NCI-H748 (cell line): ENCODE data around the gene KIF1B.
"Not testable (repeated sequence)": the region's sequence is repeated elsewhere in the genome, so short reads cannot be mapped to it uniquely, and the experiment has no call there.

Source experiments
- DNase-seq: peaks from one replicate; lab custom pipeline; 2025; ENCODE audit not compliant: unreplicated experiment; lab: John Stamatoyannopoulos, UW

KIF1B gene

GRCh38 chr1:10189659-10190058 lies 20.7 kb upstream of the KIF1B start:
- no peak for DNase-seq

GRCh38 chr1:10192263-10192662 lies 18.1 kb upstream of the KIF1B start:
- DNase-seq, result no peak

GRCh38 chr1:10193288-10193687 lies 17.1 kb upstream of the KIF1B start:
- no peak for DNase-seq

- no peak for DNase-seq
Observed at GRCh38 chr1:10195570-10195969, 14.8 kb upstream of the KIF1B start.

DNA sequence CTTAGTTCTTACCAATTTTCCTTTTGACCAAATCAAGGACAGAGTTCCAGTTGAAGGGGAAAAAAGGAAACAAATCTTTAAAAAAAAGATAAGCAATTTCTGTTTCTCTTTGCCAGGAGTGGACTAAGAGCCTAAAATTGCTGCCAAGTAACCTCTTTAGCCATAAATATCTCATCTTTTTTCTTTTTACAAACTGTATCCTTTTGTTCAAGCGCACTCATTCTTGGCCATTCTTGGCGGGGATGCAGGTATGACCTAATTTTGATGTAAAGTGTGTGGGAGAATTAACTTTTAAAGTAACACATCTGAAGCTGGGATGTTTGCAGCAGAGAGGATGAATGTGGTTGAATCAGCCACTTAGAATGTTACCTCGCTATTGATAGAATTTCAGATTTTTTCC lies 13.4 kb upstream of the KIF1B start:
- DNase-seq, result no peak

DNA sequence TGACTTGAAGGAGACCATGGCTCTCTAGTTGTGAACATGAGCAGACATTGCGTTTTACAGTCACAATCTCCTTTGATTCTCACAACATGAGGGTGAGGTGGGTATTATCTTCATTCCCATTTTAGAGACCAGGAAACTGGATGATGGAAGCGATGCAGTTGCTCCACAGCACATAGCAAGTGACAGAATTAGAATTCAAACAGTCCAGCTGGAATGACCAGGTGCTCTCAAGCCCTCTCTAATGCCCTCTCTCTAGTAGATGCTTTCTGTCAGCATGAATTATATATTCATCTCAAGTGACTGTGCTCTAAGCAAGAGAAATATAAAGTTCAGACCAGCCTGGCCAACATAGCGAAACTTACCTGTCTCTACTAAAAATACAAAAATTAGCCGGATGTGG lies 9.8 kb upstream of the KIF1B start:
- no peak for DNase-seq

DNA sequence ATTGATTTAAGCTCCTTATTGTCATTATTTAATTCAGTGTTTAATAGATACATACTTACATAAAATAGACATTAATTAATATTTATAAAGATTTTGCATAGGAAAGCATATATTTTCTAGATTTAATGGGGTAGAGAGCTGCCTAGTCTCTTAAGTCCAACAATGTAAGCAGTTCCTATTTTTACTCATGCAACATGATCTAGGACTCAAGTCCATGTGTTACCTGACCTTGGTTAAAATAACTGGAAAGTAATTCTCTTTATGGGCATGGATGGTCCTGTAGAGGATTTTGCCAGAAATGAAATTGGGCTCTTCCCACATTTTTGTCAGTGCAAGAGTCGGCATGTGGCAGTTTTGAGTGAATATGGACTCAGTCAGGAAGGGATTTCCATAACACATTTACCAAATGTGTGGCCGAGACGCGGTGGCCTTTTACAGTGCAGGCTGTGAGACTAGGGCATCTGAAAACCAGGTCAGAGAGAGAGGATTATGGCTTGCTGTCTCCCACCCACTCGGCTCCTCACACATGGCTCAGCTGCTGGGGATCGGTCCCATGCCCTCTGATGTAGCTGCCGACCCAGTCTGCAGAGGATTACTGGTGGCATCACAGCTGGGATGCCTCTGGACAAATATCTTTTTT lies 6.2 kb upstream of the KIF1B start:
- DNase-seq, result no peak

DNA sequence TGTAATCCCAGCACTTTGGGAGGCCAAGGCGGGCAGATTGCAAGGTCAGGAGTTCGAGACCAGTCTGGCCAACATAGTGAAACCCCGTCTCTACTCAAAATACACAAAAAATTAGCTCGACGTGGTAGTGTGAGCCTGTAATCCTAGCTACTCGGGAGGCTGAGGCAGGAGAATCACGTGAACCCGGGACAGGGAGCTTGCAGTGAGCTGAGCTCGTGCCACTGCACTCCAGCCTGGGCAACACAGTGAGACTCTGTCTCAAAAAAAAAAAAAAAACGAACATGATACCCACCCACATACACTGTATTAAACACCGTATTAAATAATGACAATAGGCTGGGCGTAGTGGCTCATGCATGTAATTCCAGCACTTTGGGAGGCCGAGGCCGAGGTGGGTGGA lies 5.2 kb upstream of the KIF1B start:
- not testable (repeated sequence) for DNase-seq

DNA sequence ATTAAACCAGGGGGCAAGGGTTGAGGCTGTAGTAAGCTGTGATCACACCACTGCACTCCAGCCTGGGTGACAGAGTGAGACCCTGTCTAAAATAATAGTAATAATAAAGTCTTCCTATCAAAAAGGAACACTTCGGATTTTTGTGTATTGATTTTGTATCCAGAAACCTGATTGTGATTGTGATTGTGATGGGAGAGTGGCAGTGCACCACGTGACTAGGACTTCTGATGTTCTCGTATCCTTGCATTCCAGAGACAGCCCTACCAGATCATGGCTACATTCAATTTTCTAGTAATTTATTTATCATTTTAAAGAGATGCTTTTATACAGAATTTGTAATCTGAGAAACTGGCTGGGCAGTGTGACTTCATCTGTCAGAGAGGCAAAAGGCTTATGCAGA lies 2.6 kb upstream of the KIF1B start:
- DNase-seq, result no peak

- DNase-seq, result no peak
Observed at GRCh38 chr1:10208537-10208936, 1.8 kb upstream of the KIF1B start.

GRCh38 chr1:10209590-10209904 lies 823 bp upstream of the KIF1B start:
- no peak for DNase-seq

DNA sequence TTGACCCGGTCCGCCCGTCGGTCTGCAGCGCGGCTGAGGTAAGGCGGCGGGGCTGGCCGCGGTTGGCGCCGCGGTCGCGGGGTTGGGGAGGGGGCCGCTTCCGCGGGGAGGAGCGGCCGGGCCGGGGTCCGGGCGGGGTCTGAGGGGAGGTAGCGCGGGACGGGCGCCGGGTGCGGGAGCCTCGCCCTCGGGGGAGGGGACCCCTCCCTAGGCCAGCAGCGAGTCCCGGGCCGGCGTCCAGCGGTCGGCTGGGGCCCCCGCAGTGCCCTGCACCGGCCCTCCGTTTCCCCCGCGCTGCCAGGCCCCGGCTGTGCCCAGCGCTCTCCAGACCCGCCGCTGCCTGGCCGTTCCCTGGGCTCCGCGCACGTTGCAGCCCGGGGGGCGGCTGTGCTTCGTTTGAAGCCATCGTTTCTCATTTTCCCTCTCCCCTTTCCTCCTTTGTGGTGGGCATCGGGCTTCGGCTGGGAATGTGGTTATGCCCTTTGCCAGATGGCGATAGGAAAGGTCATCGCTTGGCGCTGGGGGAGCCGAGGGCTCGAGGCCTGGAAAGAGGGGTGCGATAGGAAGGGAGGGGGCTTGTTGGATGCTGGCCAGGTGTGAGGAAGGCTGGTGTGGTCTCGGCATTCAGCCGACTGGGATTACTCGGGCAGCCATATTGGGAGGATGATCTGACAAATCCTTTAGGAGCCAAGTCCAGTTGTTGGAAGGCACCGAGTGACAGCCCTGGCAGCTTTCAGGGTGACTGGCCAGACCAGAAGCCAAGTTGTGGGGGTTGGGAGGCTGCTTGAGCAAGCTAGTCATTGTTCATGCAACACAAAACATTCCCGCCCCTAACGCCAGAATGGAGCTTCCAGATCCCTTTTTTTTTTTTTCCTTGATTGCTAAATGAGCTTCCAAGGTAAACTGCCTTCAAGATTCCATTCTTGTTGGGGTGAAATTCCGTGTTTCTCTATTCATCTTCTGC lies 753 bp downstream of the KIF1B start:
- DNase-seq, result peak; percentile 57

DNA sequence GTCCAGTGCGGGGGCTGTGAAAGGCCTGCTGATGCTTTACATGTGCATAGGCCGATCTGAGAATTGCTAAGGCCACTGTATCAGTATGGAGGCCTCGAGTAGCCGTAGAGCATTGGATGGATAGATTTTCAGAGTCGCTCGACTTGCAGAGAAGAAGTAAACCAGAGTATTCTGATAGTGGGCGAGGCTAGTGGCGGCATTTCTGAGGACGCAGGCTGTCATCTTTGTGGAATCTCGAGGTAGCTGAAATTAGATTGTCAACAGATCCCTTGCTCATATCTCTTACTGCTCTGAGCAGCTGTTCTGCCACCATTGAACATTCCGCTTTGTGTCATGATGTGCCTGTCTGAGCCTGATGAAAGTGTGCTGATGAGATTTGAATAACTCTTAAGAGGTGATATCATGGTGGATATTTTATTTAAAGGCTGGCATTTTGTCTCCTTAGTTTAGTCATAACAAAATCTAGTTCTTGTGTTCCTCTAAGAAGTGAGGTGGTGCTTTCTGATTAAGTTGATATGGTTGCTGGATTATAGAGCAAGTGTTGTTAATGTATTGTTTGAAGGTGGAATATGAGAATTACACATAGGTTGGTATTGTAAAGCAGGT lies 1.5 kb downstream of the KIF1B start:
- DNase-seq, result peak; percentile 13

DNA sequence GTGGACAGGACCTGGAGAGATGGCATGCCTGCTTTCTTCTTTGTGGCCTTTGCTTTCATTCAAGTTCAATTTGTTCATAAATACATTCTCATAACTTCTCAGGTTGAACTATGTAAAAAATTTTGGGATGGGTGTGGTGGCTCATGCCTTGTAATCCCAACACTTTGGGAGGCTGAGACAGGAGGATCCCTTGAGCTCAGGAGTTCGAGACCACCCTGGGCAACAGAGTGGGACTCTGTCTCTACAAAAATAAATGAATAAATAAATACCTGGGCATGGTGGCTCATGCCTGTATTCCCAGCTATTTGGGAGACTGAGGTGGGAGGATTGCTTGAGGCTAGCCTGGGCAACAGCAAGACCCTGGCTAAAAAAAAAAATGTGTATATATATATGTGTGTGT lies 2.1 kb downstream of the KIF1B start:
- no peak for DNase-seq

- no peak for DNase-seq
Observed at GRCh38 chr1:10213186-10213705, 2.9 kb downstream of the KIF1B start.

DNA sequence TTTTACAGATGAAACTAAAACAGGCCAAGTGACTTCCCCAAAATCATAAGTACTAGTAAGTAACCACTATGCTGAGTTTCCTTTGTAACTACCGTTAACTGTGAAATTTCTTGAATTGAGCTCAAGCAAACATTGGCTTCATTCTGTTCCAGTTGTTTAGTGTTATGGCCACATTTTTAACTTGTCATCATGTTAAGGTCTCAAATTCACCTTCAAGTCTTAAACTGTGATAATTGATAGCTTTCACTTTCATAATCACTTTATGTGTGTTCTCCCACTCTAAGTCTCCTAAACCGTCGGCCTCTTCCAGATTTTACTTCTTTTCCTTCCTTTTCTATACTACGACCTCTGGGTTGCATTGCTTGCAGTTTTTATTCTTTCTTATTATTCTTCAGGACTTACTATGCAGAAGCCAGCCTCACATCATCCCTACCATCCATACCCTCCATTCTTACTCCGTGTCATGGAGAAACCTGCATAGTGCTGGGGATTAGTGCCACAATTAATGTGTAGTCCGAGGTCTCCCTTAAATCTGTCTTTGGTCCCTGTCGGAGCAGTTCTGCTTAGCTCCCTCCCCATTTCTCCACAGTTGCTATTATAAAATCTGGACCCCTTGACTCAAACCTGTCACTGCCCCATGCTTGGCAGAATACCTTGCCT lies 5.8 kb downstream of the KIF1B start:
- no peak for DNase-seq

DNA sequence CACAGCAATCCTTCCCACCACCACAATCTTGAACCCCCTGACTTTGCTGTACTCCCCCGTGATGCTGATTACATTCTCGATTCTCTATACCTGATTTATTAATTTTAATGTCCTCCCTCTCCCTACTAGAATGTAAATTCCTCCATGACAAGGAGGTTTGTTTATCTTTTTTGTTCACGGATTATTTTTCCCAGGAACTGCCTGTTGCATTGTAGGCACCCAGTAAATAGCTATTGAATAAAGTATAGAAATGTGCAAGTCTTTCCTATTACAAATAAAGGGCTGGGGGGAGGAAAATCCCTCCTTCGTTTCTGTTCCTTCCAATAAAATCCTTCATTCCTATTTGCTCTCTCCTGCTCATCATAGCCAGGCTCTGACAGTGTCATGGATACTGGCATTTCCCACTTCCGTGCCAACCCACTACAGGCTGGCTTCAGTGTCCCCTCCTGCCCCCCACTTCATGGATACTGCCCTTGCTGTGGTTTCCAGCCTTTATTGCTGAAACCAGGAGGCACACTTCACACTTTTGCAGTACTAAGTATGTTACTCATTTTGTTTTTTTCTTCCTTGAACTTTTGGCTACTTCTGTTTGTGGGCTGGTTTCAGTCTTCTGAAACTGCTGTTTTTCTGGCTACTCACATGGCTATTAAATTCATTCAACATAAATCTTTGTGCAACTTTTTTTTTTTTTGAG lies 7.5 kb downstream of the KIF1B start:
- no peak for DNase-seq

- DNase-seq, result no peak
Observed at GRCh38 chr1:10220200-10220599, 9.8 kb downstream of the KIF1B start.

GRCh38 chr1:10220657-10221056 lies 10.3 kb downstream of the KIF1B start:
- not testable (repeated sequence) for DNase-seq

DNA sequence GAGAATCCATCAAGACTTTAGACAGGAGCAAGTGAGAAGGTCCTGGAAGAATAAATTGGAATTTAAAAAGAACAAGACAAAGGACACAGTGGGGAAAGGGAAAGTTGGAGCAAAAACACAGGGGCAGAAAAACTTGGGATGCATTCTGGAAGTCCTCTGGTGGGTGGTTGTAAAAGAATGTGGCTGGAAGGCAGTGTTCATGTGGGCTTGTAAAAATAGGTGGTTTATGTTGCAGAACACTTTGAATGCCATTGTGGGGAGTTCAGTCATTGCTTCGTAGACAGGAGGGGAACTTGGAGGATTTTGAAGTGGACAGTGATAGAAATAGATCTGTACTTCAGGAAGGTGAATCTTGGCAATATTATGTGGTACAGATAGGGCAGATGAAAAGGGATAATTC lies 15.2 kb downstream of the KIF1B start:
- no peak for DNase-seq

- no peak for DNase-seq
Observed at GRCh38 chr1:10228528-10228927, 18.2 kb downstream of the KIF1B start.
